Stimulated activated naive CD8-positive, alpha-beta T cell treated with anti-CD3 and anti-CD28 coated beads, Interleukin-15, Interleukin-2, amounts not matched to agents 100 U/mL and 50 U/mL, for 24 hours (primary cell): ENCODE measurements around the gene SLC26A2.

Source experiments
- ATAC-seq: fragments of 150-1000 bp; cut with Tn5 transposase; one replicate; pipeline ENCODE4 v1.10.0; 2021
- DNase-seq: peaks from one replicate; pipeline ENCODE4 v3.0.0; 2021

Gene SLC26A2

DNA sequence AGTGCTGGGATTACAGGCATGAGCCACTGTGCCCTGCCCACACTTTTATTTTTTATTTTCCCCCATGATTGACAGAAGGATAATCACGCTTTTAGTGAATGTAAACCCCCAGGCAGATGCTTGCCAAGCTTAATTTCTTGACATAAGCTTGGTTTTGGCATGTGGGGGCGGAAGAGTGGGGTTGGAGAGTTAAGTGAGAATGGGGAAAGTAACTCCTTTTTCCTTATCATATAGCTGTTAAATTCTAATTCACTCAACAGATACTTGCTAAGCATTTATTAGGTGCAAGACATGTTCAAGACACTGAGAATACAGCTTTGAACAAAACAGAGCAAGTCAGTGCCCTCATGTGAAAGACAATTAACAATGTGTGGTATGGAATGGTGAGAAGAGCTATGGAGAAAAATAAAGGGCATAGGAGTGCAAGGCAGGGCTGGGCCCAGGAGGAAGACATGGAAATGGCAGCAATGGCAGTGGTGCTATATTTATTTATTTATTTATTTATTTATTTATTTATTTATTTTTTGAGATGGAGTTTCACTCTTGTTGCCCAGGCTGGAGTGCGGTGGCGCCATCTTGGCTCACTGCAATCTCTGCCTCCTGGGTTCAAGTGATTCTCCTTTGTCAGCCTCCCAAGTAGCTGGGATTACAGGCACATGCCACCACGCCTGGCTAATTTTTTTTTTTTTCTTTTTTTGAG is 2.2 kb downstream of the SLC26A2 start:
- DNase-seq (no peak), ATAC-seq (no peak)

DNA sequence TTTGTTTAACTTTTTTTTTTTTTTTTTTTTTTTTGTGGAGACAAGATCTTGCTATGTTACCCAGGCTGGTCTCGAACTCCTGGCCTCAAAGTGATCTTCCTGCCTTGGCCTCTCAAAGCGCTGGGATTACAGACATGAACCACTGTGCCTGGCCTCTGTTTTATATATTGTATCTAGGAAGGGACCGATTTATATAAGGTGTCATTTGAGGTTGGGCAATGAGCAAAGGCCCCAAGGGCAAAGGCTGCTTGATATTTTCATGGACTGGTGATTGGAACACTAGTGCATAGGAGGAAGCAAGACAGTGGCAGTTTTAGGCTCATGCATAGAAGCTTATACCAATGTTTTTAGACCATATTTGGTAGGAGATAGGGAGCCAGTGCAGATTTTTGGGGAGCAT is 3.2 kb downstream of the SLC26A2 start:
- ATAC-seq (no peak), DNase-seq (no peak)

DNA sequence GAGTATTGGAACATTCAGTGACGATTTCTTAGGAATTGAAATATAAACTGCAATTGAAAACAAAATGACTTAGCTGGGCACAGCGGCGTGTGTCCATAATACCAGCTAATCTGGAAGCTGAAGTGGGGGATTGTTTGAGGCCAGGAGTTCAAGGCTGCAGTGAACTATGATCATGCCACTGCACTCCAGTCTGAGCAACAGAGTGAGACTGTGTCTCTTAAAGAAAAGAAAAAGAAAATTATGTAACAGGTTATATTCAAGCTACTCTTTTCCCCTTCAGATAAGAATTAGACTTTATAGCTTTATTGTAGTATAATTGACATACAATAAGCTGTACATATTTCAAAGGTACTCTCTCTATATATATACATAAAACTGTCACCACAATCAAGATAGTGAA is 6.4 kb downstream of the SLC26A2 start:
- DNase-seq = no peak
- no peak for ATAC-seq

DNA sequence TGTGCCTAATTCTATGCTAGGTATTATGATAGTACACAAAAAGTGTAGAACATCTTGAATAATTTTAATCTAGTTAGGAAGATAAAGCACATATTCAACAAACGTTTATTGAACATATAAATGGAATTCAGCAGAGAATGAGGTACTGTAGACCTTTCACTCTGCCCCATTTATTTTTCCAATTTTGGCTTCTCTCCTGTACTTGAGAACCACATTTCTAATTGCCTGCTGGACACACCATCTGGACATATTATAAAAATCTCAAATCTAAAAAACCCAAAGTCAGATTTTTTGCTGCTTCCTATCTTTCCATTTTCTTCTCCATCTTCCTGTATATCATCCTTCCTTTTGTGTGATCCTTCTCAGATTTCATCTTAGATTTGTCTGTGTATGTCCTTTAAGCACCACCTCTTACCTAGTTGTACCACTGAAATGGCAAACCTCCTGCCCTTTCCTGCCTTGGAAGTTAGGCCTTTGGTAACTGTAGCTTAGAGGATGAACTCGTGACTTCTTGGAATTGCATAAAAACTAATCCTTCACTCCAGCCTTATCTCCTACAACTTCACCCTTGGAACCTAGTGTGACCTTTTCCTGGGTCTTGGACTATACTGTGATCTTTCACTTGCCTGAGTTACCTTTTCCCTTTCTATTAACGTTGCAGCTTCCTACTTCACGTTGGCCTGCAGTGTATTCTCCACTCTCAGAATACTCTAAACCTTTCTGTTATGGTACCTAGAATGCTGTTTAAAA is 8.8 kb downstream of the SLC26A2 start:
- ATAC-seq = no peak
- no peak for DNase-seq

DNA sequence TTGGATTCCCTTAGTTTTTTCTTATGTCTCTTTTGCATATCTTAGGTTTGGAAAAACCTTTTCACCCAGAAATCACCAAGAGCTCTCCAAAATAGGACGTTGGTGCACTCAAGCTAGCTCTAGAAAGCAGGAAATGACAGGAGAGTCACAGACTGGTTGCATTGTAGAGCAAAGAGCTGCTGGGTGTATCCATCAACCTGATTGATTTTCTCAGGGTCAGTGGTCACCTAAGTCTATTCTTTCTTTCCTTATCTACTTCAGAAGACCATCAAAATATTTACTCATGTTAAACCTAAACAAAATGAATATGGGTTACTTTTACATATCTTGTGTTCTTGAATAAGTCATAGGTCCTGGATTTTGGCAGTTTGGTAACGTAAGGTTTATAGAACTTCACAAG is 14.9 kb downstream of the SLC26A2 start:
- no peak for ATAC-seq
- DNase-seq = no peak

GRCh38 chr5:149979896-149980295 is 19.3 kb downstream of the SLC26A2 start:
- DNase-seq (no peak), ATAC-seq (no peak)

DNA sequence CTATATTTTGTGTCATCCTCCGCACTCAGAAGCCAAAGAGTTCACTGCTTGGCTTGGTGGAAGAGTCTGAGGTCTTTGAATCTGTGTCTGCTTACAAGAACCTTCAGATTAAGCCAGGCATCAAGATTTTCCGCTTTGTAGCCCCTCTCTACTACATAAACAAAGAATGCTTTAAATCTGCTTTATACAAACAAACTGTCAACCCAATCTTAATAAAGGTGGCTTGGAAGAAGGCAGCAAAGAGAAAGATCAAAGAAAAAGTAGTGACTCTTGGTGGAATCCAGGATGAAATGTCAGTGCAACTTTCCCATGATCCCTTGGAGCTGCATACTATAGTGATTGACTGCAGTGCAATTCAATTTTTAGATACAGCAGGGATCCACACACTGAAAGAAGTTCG is 20.6 kb downstream of the SLC26A2 start:
- no peak for DNase-seq
- no peak for ATAC-seq

DNA sequence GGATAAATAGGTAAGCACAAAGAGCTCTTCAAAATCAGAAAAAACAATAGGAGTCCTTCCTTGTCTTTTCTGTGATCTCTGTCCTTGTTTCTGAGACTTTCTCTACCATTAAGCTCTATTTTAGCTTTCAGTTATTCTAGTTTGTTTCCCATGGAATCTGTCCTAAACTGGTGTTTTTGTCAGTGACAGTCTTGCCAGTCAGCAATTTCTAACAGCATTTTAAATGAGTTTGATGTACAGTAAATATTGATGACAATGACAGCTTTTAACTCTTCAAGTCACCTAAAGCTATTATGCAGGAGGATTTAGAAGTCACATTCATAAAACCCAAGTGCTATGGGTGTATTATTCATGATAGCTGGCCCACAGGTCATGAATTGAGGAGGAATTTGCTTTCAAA is 21.9 kb downstream of the SLC26A2 start:
- no peak for DNase-seq
- ATAC-seq = no peak

DNA sequence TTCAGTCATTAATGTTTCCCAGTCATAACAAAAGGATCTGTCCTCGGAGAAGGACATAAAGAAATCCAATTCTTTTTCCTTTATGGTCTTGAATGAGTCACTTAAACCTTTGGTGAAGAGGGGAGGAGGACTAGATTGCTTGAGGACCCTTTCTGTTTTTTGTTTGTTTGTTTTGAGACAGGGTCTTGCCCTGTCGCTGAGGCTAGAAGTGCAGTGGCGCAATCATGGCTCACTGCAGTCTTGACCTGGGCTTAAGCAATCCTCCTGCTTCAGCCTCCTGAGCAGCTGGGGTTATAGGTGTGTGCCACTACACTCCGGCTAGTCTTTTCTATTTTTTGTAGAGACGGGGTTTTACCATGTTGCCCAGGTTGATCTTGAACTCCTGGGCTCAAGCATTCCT is 27.6 kb downstream of the SLC26A2 start:
- no peak for ATAC-seq
- no peak for DNase-seq

DNA sequence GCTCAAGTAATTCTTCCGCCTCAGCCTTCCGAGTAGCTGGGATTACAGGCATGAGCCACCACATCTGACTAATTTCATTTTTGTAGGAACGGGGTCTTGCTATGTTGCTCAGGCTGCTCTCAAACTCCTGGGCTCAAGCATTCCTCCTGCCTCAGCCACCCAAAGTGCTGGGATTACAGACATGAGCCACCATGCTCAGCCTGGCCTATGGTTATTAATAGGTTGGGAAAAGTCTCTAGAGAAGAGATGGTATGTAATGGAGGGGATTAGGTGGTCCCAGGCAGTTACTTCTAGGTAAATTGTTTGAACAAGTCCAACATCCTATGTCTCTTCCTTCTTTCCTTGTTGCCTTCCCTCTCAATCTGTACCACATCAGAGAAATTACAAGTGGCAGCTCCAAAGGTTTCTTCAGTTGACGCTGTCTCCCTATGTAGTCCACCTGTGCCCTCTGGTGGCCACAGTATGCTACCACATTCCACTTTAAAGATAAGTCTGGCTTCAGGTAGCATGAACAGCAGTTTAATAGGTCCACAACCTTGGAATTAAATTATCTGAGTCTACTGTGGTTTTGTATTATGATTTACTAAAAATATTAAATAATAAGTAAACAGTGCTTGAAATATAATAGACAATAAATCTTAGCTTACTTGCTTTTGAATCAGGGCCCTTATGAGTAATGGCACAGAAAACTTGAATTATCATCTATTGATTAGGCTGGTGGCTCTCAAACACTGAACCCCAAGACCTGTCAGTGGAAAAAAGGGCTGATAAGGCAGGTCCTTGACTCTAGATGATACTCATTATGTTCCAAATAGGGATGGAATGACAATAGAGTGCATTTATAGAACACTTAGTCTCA is 30.2 kb downstream of the SLC26A2 start:
- DNase-seq = peak; percentile 70
- peak; percentile 83 for ATAC-seq

DNA sequence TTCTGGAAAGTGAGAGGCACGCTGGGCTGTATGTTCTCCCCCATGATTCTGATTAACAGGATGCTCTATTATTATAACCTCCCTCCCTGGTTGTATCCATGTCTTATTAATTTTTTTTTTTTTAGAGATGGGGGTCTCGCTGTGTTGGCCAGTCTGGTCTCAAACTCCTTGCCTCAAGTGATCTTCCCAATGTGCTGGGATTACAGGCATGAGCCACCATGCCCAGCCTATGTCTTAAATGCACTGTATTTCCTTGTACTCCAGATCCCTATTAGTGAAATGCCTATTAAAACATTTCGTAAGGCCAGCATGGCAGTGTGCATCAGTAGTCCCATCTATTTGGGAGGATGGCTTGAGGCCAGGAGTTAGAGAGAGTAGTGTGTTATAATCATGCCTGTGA is 32.9 kb downstream of the SLC26A2 start:
- no peak for DNase-seq
- ATAC-seq = no peak

GRCh38 chr5:149995385-149996204 is 35.0 kb downstream of the SLC26A2 start:
- ATAC-seq (no peak), DNase-seq (no peak)

GRCh38 chr5:149996205-149996890 is 35.8 kb downstream of the SLC26A2 start:
- no peak for ATAC-seq
- DNase-seq = no peak

GRCh38 chr5:149998281-149998680 is 37.7 kb downstream of the SLC26A2 start:
- DNase-seq (no peak), ATAC-seq (no peak)

- DNase-seq = no peak
- ATAC-seq = no peak
Measured at GRCh38 chr5:149999359-149999758, 38.8 kb downstream of the SLC26A2 start.

DNA sequence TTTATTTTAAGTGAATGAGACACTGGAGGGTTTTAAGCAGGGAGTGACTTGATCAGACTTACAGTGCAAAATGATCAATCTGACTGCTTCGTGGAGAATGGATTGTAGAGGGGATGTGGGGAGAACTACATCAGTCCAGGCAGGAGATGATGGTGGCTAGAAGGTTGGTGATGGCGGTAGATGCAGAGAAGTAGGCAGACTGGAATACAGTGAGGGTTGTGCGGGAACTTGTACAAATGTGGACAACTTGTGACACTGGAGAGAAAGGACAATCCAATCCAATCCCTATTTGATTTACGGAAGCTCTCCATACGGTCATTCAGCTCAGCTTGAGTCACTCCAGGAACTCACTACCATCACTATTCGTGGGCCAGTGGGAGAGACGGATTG is 39.3 kb downstream of the SLC26A2 start:
- DNase-seq = no peak
- no peak for ATAC-seq

DNA sequence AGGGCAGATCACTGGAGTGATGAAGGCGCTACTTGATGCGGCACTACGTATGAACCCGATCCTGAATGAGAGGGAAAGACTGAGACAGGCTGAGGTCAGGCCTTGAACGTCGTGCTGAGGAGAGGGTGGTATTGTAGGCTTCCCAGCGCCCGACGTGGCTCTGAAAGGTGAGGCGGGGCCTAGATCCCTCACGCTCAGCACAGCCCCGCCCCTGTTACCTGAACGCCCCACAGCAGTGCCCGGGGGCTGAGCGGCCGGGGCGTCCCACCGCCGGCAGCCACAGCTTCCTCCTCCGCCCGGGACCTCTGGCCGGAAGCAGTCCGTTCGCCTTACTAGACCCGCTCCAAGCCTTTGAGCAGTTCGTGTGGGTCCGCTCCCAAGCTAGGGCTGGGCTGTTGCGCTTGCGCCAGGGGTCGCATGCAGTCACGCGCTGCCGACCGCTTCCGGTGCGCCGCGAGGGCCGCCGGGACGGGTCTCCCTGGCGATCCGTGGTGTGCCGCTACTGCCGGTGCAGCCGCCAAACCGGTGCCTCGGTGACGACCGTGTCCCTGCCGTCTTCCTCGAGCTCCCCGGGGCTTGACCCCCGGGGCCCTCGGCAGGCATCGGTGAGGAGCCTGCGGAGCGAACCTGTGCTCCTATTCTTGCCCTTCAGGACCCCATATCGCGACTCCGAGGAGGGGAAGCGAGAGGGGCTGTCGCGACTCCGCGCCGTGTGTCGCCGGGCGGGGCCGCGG is 39.9 kb downstream of the SLC26A2 start, which contains the start of the genes HMGXB3 and TIGD6:
Gene HMGXB3 (plus strand): TSS at position 484 of the 734 bp plus-strand sequence. CDS start 4,114 bp downstream, outside the sequence.
Gene TIGD6 (minus strand): TSS at position 399 of the 734 bp plus-strand sequence. CDS start 4,306 bp downstream, outside the sequence.
- peak; percentile 95 for ATAC-seq

DNA sequence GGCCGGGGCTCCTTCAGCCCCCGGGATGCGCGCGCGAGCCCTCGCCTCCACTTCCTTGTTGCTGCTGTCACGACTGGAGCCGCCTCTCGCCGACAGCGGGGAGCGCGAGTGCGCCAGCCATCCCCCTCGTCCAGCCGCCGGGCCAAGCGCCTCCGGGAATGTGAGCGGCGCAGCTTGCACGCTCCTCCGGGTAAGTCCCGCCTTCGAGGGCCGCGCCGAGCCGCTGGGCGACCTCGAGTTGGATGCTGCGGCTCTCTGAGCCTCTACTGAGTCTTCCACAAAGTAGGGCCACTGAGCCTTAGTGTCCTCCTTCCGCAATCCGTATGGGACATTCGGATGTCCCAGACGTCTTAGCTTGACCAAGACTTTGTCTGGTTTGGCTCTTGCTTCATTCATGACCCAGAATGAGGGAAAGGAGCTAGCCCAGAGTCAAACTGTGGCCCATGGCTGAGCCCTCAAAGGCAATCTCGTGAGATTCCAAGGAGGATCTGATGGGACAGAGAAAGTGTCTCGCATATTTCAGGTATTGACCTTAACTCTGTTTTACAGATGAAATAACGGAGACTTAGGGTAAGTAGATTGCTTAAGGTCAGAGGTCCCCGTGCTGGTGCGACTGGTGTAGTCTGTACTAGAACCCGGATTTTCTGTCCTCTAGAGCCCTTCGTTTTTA is 40.6 kb downstream of the SLC26A2 start:
- DNase-seq = peak; percentile 51
- no peak for ATAC-seq

More for the DNA sequence above, 39.9 kb downstream of the SLC26A2 start, which contains the start of the genes HMGXB3 and TIGD6:
- DNase-seq = peak; percentile 92

- peak; percentile 71 for ATAC-seq
- DNase-seq = peak; percentile 53
Measured at GRCh38 chr5:150001660-150002486, 41.3 kb downstream of the SLC26A2 start.
